ENCODE results near the gene C10orf67. TPM values are rescaled to one million over a fixed set of nuclear protein-coding genes. Genes with fewer than 3 reads are reported as not detected.
"Not testable (repeated sequence)": the region's sequence is repeated elsewhere in the genome, so short reads cannot be mapped to it uniquely, and the experiment has no call there.

Gene C10orf67
- total RNA-seq, 1 experiment from 2014 or later = not detected

- H3K4me1 ChIP-seq (ENCODE audit: control insufficient read depth, insufficient read depth, low read length) = no peaks in the 10 kb centered on the region
- H3K36me3 ChIP-seq (ENCODE audit: control insufficient read depth, insufficient read depth, low read length) = no peaks in the 10 kb centered on the region
- no peak overlapping the region for H3K27ac ChIP-seq (ENCODE audit: low read length)
- TF ChIP-seq CTCF (IDR thresholded peaks at IDR 0.05) (no peak), REST (IDR thresholded peaks at IDR 0.05; ENCODE audit: insufficient read depth in 1 of 2, low read depth in 2 of 2, low read length in 1 of 2) (no peak), TCF7L2 (IDR thresholded peaks at IDR 0.05; ENCODE audit: low read depth, low read length) (no peak), SIN3A (IDR thresholded peaks at IDR 0.05; ENCODE audit: borderline replicate concordance, insufficient read depth, low read depth, low read length) (no peak), POLR2AphosphoS5 (IDR thresholded peaks at IDR 0.05; ENCODE audit: low read depth, low read length) (no peak)
- BruUV-seq (replicated peaks) = no TSS peak
- no peak for DNase-seq (ENCODE audit: low read depth, low spot score)
- intact Hi-C loops (cut with micrococcal nuclease; ENCODE audit: unreplicated experiment) (no loop called here), in situ Hi-C loops (cut with HindIII; ENCODE audit: low pct_unique_long_range_greater_than_20kb, low sequenced_read_pairs) (no loop called here)
- POLR2A ChIA-PET = no interaction called here
- no peak overlapping the region for H3K4me3 ChIP-seq (ENCODE audit: low read depth in 2 of 2, low read length in 2 of 2)
- no peak for ATAC-seq
- CTCF ChIA-PET = no interaction called here
- H3K9me3 ChIP-seq (ENCODE audit: control insufficient read depth, insufficient read depth, low read depth, low read length) = no peaks in the 10 kb centered on the region
- H3K27me3 ChIP-seq (ENCODE audit: control insufficient read depth, insufficient read depth, low read length) = no peaks in the 10 kb centered on the region
Observed at GRCh38 chr10:23275355-23275754, 69.2 kb downstream of the C10orf67 start.

- ATAC-seq; H3K27ac ChIP-seq (ENCODE audit: low read length); H3K36me3 ChIP-seq (ENCODE audit: control insufficient read depth, insufficient read depth, low read length); H3K4me3 ChIP-seq (ENCODE audit: low read depth in 2 of 2, low read length in 2 of 2); POLR2A ChIA-PET; H3K4me1 ChIP-seq (ENCODE audit: control insufficient read depth, insufficient read depth, low read length); DNase-seq (ENCODE audit: low read depth, low spot score); H3K27me3 ChIP-seq (ENCODE audit: control insufficient read depth, insufficient read depth, low read length); BruUV-seq (replicated peaks); in situ Hi-C loops (cut with HindIII; ENCODE audit: low pct_unique_long_range_greater_than_20kb, low sequenced_read_pairs); H3K9me3 ChIP-seq (ENCODE audit: control insufficient read depth, insufficient read depth, low read depth, low read length); intact Hi-C loops (cut with micrococcal nuclease; ENCODE audit: unreplicated experiment); CTCF ChIA-PET: not testable (repeated sequence)
Observed at GRCh38 chr10:23274179-23274578, 70.4 kb downstream of the C10orf67 start.

DNA sequence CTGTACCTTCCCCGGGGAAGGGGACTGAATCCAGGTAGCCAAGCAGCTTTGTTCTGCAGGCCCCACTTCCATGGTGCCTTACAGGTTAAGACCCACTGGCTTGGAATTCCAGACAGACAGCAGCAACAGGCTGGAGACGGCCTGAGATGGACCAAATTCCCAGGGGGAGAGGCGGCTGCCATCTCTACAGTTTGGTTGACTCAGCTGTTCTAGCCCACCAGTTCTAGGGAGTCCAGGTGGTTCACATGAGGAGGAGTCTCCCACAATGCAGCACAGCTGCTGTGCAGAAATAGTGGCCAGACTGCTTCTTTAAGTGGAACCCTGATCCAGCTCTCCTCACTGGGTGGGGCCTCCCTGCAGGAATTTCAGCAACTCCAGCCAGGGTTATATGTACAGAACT lies 74.1 kb downstream of the C10orf67 start:
- BruUV-seq (replicated peaks) = no TSS peak
- TF ChIP-seq POLR2AphosphoS5 (IDR thresholded peaks at IDR 0.05; ENCODE audit: low read depth, low read length) (no peak), TCF7L2 (IDR thresholded peaks at IDR 0.05; ENCODE audit: low read depth, low read length) (no peak), CTCF (IDR thresholded peaks at IDR 0.05) (no peak), REST (IDR thresholded peaks at IDR 0.05; ENCODE audit: insufficient read depth in 1 of 2, low read depth in 2 of 2, low read length in 1 of 2) (no peak)
- no peak for DNase-seq (ENCODE audit: low read depth, low spot score)
- intact Hi-C loops (cut with micrococcal nuclease; ENCODE audit: unreplicated experiment) = no loop called here
- Histone ChIP-seq H3K9me3 (ENCODE audit: control insufficient read depth, insufficient read depth, low read depth, low read length) (no peaks in the 10 kb centered on the region), H3K27ac (ENCODE audit: low read length) (no peak overlapping the region), H3K36me3 (ENCODE audit: control insufficient read depth, insufficient read depth, low read length) (no peaks in the 10 kb centered on the region), H3K27me3 (ENCODE audit: control insufficient read depth, insufficient read depth, low read length) (no peaks in the 10 kb centered on the region), H3K4me3 (ENCODE audit: low read depth in 2 of 2, low read length in 2 of 2) (no peak overlapping the region), H3K4me1 (ENCODE audit: control insufficient read depth, insufficient read depth, low read length) (no peaks in the 10 kb centered on the region)
- ChIA-PET CTCF (interaction anchor here (0.5 kb wide), 1 partner anchor 554 kb away, joined by 4 read pairs; no protein-coding TSS in a partner anchor), POLR2A (no interaction called here)
- ATAC-seq = no peak
- in situ Hi-C loops (cut with HindIII; ENCODE audit: low pct_unique_long_range_greater_than_20kb, low sequenced_read_pairs) = no loop called here

All from Panc1 (cell line).